ENCODE results near the gene SSH2.

Gene SSH2

DNA sequence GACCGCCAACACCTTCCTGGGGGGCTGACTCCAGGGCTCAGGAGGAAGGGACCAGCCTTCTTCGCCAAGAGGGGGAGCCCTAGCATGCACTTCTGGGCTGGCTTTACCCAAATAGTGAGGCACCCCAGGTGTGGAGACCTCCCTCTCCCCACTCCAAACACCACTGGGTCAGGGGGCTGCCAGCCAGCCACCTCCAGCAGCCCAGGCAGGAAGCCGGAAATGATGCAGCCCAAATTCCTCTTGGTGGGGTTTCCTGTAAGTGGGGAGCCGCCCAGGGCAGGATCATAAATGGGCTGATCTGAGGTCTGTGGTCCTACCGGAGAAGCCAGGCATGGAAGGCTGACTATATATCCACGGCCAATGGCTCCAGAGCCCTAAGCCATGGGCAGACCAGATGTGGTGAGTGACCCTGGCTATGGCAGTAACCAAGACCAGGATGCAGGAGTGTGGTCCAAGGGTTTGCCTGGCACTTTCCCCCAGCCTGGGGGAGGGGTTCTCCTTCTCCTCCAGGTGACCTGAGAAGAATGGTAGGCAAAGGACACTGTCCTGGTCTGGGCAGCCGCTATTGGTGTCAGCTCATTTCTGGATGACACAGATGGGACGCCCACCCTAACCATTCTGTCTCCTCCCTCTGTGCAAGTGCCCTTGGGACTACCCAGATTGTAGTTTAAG lies 344.8 kb downstream of the SSH2 start:
- FAIRE-seq, result no peak

DNA sequence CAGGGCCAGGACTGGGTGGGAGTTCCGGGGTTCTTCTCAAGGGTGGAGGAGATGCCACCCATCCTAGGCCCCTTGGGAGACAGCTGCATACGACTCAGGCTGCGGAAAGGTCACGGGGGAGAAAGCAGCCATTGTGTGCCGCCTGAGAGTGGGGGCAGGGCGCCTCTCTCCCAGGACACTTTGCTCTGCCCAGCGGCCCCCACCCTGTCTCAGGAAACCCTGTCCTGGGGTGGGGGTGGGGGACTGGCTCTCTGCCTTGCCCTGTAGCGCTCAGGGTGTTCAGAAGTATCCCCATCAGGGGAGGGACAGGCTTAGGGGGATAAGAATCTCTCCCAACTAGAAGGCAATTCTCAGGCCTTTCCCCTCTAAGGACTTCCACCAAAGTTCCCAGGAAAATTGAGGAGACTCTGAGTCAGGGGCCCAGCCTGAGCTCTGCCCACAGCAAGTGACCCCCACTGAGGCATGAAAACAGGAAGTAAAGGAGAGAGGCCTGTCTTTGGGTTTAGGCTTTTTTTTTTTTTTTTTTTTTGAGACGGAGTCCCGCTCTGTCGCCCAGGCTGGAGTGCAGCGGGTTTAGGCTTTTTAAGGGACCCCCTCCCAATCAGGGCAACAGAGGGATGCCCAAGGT lies 345.5 kb downstream of the SSH2 start:
- FAIRE-seq, result no peak

DNA sequence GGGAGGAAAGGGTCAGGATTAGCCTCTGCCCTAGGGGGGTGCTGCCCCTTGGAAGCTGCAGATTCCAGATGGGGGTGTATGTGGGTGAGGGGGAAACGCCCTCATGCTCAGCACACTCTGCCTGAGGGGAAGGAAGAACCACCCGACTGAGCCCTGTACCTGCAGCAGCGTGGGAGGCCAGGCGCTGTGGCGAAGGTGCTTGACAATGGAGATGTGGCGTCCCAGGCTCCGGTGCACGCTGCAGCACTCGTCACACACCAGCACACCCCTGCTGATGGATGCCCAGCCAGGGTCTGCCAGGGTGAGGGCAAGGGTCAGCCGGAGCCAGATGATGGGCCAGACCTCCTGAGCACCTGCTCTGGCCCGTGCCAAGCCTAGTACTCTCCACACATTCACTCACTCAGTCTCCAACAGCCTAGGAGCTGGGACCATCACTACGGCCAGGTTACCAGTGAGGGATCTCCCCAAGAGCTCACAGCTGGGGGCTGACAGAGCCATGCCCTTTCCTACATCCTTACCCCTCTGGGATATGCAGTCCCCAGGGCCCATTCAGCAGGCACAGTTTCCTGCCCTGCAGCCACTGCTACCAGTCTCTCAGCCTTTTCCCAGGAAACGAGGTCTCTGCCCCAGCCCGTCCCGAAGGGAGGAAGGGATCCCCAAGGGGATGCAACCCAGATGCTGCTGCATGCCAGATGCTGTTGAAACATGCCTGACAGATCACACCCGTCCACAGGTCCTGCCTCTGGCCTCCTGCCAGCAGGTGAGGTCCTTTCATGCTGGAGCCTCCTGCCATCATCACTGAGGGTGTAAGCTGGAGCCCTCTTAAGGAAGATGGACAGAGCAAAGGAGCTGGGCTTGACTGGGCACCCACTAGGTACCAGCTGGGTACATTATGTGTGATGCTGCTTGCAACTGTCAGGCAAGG lies 346.4 kb downstream of the SSH2 start:
- FAIRE-seq, result no peak

DNA sequence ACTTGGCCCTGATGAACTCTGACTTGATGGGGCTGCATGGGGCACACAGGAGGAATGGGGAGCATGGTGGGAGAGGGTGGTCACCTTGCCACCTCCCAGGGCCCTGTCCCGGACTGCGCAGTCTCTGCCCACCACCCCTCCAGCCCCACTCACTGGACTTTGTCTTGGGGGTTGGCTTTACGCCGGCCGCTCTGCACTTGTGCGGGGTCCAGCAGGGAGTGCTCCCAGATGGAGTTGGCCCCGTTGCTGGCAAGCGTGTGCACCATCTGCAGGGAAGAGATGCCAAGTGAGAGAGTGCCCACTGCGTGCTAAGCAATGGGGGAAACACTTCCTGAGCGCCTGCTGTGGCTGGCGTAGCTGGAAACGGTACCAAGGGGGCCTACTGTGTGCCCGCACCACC lies 347.3 kb downstream of the SSH2 start:
- no peak for FAIRE-seq

DNA sequence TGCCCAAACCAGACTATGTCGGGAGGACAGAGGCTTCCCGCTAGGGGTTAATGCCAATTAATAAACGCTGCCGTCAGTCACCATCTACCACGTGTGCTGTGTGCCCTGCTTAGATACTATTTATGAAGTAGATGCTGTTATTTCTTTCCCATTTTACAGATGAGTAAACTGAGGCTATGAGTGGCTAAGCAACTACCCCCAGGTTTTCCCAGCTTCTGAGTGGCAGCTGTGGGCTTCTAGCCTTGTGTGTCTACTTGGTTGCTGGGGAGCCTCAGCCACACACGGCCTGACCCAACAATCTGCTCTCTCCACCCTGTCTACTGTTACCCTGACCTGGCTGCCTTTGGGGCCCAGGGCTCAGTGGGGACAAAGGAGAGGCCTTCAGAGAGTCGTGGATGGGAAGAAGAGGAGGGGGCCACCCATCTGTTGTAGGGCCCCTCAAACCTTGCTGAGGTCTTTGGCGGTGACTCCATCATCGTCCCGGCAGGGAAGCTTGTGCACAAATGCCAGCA lies 347.7 kb downstream of the SSH2 start:
- FAIRE-seq, result no peak

DNA sequence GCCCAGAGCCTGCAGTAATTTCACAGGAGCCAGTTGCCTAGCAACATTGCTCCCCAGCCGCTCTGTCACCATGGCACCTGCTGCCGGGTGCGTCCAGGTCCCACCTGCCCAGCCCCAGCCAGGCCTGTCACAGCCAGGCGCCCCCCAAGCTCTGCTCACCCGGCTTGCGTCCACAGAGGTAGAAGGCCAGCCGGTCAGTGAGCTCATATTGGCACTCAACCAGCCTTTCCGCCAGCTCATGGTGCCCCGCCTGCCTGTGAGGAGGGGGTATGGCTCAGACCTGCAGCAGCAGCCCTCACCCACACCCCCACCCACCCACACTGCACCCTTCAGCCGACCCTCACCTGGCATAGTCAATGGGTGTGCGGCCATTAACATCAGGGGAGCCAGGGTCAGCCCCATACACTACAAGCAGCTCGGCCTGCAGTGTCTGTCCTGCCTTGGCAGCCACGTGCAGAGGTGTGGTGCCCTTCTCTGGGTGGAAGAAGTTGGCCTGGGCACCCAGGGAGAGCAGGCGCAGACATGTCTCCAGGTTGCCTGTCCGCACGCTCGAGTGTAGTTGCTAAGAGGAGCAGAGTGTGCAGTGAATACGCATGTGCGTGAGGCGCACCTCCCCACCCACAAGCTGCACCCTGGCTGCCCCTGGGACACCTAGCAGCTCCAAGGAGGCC lies 348.3 kb downstream of the SSH2 start:
- no peak for FAIRE-seq

DNA sequence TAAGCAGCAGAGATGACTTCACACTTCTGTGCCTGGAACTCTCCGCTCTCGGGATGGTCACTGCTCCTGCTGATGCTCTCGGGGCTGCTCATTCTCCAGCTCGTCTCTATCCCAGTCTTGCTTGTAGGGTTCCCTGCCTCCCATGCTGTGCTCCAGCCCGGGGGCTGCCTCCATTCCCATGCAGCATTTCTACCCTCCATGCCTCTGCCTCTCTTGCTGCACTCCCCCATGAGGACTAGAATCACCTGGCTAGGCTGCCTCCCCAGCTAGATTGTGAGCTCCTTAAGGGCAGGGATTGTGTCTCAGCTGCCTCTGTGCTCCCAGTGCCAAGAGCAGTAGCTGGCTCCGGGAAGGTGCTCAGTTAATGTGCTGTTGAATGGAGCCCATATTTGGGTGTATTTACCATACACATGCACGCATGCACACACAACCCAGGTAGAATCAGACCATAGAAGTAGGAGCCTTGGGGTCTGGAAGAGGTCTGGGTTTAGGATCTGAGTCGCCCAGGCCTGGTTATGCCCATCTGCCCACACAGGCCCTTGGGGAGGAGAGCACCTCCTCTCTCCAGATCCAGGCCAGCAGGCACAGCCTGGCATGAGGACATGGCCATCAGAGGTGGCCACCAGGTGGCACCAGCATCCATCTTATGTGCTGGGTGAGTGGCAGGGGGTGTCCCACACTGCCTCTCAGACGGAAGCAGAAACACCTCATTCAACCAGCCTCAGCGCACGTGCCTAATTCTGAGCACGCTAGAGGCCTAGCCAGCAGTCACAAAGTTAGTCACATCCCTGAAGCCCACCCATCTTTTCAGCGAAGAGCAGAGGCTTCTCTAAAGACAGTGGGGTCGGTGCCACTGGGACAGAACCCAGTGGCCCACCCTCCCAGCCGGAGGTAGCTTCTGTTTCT lies 349.9 kb downstream of the SSH2 start:
- FAIRE-seq, result peak; percentile 80

DNA sequence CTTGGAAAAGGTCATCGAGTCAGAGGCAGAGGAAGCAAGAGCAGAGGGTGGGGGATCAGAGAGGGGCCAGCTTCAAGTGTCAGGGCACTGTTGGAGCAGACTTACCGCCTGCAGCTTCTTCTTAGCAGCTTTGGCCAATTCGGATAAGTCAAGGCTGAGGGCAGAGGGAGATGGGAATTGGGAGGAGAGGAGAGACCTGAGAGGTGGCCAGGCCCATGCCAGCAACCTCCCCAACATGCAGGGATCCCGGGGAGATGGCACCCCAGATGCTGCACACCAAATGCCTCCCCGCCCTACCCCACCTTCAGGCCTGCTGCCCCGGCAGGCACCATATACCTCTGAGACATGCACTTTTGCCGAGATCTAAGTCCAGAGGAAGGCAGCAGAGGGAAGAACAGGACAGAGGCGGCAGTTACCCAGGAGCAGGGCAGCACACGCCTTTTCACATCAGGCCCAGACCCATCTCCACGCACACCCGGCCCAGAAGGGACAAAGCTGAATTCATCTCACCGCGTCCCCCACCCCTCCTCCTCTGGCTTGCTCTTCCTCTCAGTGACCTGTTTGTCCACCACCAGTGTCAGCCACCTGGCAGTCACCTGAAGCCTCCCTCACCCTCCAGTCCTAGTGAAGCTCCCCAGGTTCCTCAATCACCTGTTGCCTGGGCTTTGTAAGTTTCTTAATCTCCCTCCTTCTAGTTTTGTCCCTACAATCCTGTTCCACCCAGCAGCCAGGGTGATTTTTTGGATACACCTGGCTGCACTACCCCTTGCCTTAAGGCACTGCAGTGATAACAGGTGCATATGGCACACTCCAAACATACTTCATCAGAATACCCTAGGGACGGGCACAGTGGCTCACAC lies 351.2 kb downstream of the SSH2 start:
- FAIRE-seq, result no peak

DNA sequence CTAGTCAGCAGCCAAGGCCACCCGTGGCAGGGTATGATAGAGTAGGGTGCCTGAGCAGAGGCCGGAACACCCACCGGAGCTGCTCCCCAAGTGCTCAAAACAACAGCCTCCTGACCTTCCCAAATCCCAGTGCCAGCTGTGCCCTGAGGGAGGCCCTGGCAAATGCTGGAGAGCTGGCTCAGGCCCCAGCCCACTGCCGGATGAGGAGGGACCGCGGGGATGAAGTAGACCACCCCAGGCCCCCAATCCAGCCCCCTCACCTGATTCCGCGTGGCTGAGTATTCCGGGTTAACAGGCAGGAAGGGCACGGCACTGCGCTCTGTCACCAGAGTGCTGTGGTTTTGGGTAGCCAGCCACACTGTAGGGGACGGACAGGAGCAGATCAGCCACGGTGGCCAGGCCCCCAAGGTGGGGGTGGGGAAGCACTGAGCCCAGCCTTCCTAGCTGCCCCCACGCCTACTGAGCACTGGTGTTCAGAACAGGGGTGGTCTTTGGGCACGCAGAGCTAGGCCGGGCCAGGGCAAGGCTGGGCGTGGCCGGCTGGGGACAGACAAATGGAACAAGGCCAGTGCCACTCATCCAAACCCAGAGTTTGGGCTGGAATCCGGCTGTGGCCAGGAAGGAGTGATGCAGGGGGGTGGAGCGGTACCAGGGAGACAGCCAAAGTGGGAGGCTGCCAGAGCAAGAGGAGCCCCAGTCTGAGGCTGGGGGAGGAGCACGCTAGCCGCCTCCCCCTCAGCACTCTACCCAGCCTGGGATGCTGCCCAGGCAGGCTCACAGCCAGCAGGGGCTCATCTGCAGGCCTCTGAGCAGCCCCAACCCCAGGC lies 352.4 kb downstream of the SSH2 start:
- FAIRE-seq, result no peak

DNA sequence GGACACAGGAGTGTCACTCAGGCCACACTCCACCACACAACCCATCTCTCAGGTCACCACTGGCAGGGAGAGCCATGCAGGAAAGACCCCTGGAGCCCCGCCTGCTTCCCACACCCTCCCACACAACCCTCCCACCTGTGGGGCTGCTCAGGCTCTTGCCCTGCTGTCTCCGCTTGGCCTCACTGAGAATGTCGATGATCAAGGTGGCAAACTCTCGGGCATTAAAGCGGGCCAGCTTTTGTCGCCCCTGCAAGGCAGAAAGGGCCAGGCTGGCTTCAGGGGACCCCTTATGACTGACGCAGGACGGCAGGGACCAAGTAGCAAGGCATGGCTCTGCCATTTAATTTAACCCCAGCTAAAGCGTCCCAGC lies 353.0 kb downstream of the SSH2 start:
- no peak for FAIRE-seq

DNA sequence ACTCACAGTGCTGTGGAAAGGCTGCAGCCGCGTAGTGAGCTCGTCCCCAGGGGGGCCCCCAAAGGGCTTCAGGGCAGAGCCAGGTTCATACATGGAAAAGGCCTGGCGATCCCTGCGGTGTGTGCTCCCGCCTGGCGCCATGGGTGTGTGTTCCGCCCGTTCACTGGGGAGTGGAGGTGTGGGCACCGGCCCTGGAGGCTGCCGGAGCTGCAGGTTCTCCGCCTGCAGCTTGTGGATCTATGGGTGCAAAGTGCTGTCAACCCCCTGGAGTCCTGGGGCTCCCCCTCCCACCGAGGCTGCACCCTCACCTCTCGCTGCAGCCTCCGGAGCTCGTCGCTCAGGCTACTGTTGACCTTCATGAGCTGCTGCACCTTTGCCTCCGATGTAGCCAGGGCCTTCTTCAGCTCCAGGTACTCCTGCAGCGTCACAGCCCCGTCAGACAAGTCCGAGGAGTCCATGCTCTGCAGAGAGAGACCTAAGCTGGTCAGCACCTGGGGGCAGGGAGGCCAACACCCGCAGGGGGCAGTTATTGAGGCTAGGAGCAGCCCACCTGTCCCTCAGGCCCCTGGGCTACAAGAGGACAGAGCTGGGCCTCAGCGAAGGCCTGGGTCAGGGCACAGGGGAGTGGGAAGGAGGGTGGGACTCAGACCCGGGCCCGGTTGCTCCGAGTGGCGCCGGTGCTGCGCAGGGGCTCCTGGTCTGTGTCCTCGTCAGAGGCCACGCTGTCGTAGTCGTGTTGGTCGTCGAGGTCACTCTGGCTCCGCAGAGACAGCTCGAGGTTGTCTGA lies 353.6 kb downstream of the SSH2 start:
- no peak for FAIRE-seq

Measured in G401.6 (cell line).